DMS53 treated with DMSO at 0.1 percent for 48 hours (cell line): ENCODE results near the gene MRM2.

ENCODE experiments used
- DNase-seq: peaks from one replicate; lab custom pipeline; 2025; ENCODE audit not compliant: unreplicated experiment; lab: John Stamatoyannopoulos, UW

MRM2 gene

GRCh38 chr7:2224491-2224928, 17.5 kb downstream of the MRM2 start:
- no peak for DNase-seq

GRCh38 chr7:2223321-2223720, 18.7 kb downstream of the MRM2 start:
- DNase-seq, result no peak

DNA sequence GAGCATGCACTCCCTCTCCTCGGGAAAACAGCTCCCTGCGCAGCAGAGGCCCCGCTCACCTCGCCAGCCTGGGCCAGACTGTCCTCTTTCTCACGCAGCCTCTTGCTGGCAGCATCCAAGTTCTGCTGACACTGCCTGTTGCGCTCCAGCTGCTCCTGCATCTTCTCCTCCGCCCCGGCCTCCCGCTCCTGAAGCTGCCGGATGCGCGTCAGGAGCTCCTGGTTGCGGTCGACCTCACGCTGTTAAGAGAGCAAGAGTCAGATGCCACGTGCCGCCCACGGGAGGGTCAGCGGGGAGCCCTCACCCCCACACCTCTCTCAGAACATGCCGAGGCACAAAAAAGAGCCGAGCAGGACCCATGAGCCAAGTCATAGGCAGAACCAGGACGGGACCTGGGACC, 19.5 kb downstream of the MRM2 start:
- DNase-seq, result no peak

- no peak for DNase-seq
Observed at GRCh38 chr7:2220954-2221353, 21.1 kb downstream of the MRM2 start.

DNA sequence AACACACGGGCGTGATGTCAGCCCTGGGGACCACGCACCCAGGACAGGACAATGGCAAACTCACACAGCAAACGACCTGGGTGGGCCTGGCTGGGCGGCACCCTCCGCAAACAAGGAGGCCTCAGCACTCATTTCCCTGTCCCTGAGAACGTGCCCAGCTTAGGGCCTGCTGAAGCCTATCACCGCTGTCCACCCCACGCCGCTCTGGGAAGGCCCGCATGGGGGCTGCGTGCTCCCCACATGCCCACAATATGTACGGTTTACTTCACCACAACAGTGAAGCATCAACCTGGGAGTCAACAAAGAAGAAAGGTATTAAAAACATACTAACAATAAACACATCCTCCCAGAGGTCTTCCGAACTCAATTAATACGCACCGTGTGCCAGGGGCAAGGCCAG, 21.5 kb downstream of the MRM2 start:
- no peak for DNase-seq

GRCh38 chr7:2220030-2220429, 22.0 kb downstream of the MRM2 start:
- no peak for DNase-seq

- DNase-seq, result no peak
Observed at GRCh38 chr7:2219606-2220005, 22.4 kb downstream of the MRM2 start.

DNA sequence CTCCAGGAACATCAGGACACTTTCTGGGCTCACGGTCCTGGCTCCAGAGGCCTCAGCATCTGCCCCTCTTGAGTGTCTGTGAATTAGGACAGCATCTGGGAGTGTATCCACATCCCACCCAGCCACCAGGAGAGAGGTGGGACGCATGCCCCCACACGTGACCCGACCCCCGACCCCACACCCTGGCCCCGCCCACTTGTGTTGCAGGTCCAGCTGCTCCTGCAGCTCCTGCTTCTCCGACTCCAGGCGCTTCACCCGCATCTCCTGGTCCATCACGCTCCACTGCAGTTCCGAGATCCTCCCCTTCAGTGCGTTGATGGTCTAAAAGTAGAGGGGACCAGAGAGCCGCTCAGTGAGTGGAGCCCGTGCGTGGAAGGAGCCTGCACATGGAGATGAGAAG, 22.9 kb downstream of the MRM2 start:
- DNase-seq, result no peak

GRCh38 chr7:2218444-2218785, 23.6 kb downstream of the MRM2 start:
- no peak for DNase-seq

- DNase-seq, result no peak
Observed at GRCh38 chr7:2217716-2218443, 24.1 kb downstream of the MRM2 start.

GRCh38 chr7:2217206-2217605, 24.8 kb downstream of the MRM2 start:
- no peak for DNase-seq

- DNase-seq, result no peak
Observed at GRCh38 chr7:2215851-2216250, 26.2 kb downstream of the MRM2 start.

GRCh38 chr7:2214636-2215035, 27.4 kb downstream of the MRM2 start:
- DNase-seq, result no peak

DNA sequence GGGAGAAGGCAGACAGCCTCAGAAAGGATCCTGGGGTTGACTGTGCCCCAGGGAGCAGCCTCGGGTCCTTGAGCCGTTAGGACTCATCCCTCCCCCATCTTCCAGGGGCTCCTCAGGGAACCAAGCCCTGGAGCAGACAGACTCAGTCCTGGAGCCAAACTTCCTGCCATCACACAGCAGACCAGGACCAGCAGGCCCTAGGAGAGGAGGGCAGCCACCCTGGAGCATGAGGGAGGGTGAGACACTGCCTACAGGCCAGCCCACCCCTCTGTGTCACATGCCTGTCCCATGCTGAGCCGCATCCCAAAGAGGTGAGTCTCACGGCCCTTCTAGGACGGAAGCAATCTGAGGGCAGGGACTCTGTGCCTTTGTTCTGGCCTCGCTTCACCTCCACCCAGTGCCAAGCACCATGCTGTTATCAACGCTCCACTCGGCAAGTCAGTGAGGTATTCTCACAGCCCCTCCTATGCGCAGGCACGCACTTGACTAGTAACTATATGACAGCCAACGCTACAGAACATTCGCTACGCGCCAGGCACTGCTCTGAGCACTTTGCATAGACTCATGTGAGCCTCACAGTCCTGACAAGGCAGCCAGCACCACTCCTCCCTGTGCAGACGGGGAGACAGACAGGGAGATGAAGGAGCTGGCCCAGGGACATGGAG, 28.3 kb downstream of the MRM2 start:
- DNase-seq, result no peak

- no peak for DNase-seq
Observed at GRCh38 chr7:2212906-2213305, 29.1 kb downstream of the MRM2 start.

GRCh38 chr7:2211926-2212325, 30.1 kb downstream of the MRM2 start:
- DNase-seq, result no peak

GRCh38 chr7:2211259-2211880, 30.6 kb downstream of the MRM2 start:
- DNase-seq, result no peak

GRCh38 chr7:2210551-2211258, 31.3 kb downstream of the MRM2 start:
- DNase-seq, result no peak

- DNase-seq, result no peak
Observed at GRCh38 chr7:2209961-2210323, 32.1 kb downstream of the MRM2 start.

DNA sequence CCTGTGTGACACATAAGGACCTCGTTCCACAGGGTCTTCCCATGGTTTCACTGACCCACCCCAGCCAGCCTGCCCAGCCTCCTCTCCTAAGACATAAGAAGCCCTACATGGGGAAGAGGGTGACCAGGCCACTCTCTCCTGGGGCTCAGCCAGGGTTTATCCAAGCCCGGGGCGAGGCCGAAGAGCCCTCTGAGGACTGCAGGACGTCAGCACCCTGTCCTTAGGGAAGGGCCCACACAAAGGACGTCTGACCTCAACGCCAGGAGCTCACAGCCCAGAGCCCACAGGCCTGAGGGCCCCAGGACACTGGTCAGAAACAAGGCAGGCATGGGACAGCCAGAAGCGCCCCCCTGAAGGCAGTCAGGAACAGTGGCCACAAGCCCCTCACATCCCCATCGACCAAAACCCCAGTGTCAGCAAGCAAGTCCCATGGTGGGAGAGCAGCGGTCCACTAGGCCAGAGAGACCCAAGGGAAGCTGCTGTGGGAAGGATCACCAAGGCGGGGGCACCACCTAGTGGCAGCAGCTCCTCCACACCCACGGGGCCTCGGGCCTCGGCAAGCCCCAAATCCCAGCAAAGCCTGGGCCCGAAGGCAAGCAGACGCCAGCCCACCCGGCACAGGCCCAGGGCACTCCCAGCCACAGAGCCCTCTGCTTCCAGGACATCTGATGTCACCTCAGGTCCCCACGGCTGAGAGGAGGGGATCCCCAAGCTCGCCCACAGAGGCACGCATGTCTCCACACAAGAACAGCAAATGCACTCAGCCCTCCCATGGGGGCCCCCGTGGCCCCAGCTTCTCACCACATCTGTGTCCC, 32.7 kb downstream of the MRM2 start:
- peak; percentile 2 for DNase-seq

DNA sequence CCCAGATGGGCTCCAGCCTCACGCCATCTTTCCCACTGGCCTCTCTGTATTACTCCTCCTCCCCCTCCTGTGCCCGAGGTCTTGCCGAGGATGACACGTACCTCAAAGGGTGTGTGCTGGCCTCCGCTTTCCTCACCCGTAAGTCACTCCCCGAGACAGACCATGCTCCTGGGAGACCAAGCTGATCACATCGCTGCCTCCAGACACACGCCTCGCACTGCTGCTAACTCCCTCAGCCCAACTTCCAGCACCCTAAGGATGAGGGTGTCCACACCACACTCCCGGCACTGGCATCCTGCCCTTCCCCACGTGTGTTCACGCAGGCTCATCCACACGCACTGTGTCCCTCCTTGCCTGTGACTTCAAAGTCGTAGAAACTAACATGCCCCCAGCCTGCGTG, 33.3 kb downstream of the MRM2 start:
- DNase-seq, result no peak
